GM12878 (cell line): ENCODE measurements around the gene NAA25. TPM values are rescaled to one million over a fixed set of nuclear protein-coding genes. Genes with fewer than 3 reads are reported as not detected.

ENCODE experiments used
- ATAC-seq: fragments of 200-7000 bp; cut with Tn5 transposase; 3 replicates; pipeline ENCODE4 v1.9.1; 2020; ENCODE audit warnings: mild to moderate bottlenecking, moderate library complexity
- BruUV-seq: library from RNA; stranded (reverse); fragments of 400-500 nt; replicated peaks from 2 replicates; lab custom pipeline; 2021; lab: Mats Ljungman, UMichigan
- CTCF ChIA-PET: fragments of 300-600 bp; sonication (Branson Sonifier 250); formaldehyde crosslinking; extraction: SDS; loops from one replicate; lab custom pipeline; 2021; ENCODE audit warnings: inconsistent platforms; lab: Yijun Ruan, JAX
- POLR2A ChIA-PET: fragments of 350-600 bp; formaldehyde crosslinking; extraction: SDS; loops from one replicate; lab custom pipeline; 2021; ENCODE audit warnings: inconsistent platforms; lab: Charles Lee
- RAD21 ChIA-PET: fragments of 300-600 bp; sonication (Branson Sonifier 250); formaldehyde crosslinking; loops from one replicate; lab custom pipeline; 2023; ENCODE audit warnings: antibody characterized with exemption; ENCODE audit not compliant: unreplicated experiment; lab: Charles Lee
- SMC1A ChIA-PET: fragments of 300-600 bp; sonication (Branson Sonifier 250); formaldehyde crosslinking; loops from one replicate; lab custom pipeline; 2023; ENCODE audit not compliant: unreplicated experiment, uncharacterized antibody; lab: Charles Lee
- DNase-seq: peaks from one replicate; pipeline ENCODE4 v3.0.0-alpha.2; 2011; ENCODE audit warnings: low read depth, low spot score
- FAIRE-seq: peaks from 3 replicates; lab custom pipeline; 2011; peaks lifted over from hg19 to GRCh38; lab: Jason Lieb, UNC
- H2AFZ ChIP-seq: 2 replicates; pipeline ENCODE4 v1.6.0; 2011; ENCODE audit warnings: low read depth, low read length, control low read depth; ENCODE audit not compliant: control insufficient read depth
- H3K27ac ChIP-seq: 2 replicates; pipeline ENCODE4 v1.5.1; 2011; ENCODE audit warnings: control low read depth; ENCODE audit not compliant: control insufficient read depth, insufficient read depth
- H3K27me3 ChIP-seq, 2 experiments: replicated peaks in 1 of 2; 2 replicates each; pipeline versions ENCODE4 v1.6.0 to v1.6.1; 2011; ENCODE audit warnings: low read length in 1 of 2; ENCODE audit not compliant: control insufficient read depth in 2 of 2, insufficient read depth in 2 of 2
- H3K36me3 ChIP-seq, 2 experiments: 2 replicates each; pipeline ENCODE4 v1.5.1; 2011; ENCODE audit warnings: low read length in 1 of 2; ENCODE audit not compliant: control insufficient read depth in 2 of 2, insufficient read depth in 2 of 2
- H3K4me1 ChIP-seq: 2 replicates; pipeline ENCODE4 v1.6.1; 2011; ENCODE audit warnings: mild to moderate bottlenecking, low read length, moderate library complexity, mixed read lengths; ENCODE audit not compliant: control insufficient read depth, insufficient read depth
- H3K4me2 ChIP-seq: 2 replicates; pipeline ENCODE4 v1.6.0; 2011; ENCODE audit warnings: control low read depth; ENCODE audit not compliant: control insufficient read depth, insufficient read depth
- H3K4me3 ChIP-seq: fragments of 200-600 bp; sonication (generic); 2 replicates; pipeline ENCODE4 v1.5.1; 2016
- H3K79me2 ChIP-seq: 2 replicates; pipeline ENCODE4 v1.6.0; 2011; ENCODE audit warnings: low read length; ENCODE audit not compliant: control insufficient read depth, insufficient read depth
- H3K9ac ChIP-seq: 2 replicates; pipeline ENCODE4 v1.8.0; 2011; ENCODE audit warnings: low read length, control low read depth, mixed read lengths; ENCODE audit not compliant: control insufficient read depth, insufficient read depth
- H3K9me3 ChIP-seq: replicated peaks from 3 replicates; pipeline ENCODE4 v1.5.1; 2011; ENCODE audit warnings: mild to moderate bottlenecking, low read length; ENCODE audit not compliant: control insufficient read depth, insufficient read depth
- H4K20me1 ChIP-seq: 2 replicates; pipeline ENCODE4 v1.6.0; 2011; ENCODE audit not compliant: control insufficient read depth, insufficient read depth
- BCLAF1 ChIP-seq: fragments of 450-650 bp; IDR thresholded peaks from 2 replicates; pipeline ENCODE4 v1.6.1; 2017; ENCODE audit warnings: antibody characterized with exemption, mild to moderate bottlenecking, moderate library complexity
- CBX3 ChIP-seq: fragments of 200-600 bp; sonication (generic); IDR thresholded peaks from 2 replicates; pipeline ENCODE4 v1.6.1; 2016; ENCODE audit warnings: low read depth, borderline replicate concordance
- ESRRA ChIP-seq: IDR thresholded peaks from 2 replicates; pipeline ENCODE4 v1.6.1; 2012; ENCODE audit warnings: mild to moderate bottlenecking, low read length, improper control_type of control experiment
- ETV6 ChIP-seq, 2 experiments: fragments of 450-650 bp in 1 of 2; IDR thresholded peaks in 1 of 2; conservative IDR thresholded peaks in 1 of 2; 2 replicates each; pipeline ENCODE4 v1.6.1; 2014; ENCODE audit warnings: antibody characterized with exemption in 1 of 2, borderline replicate concordance in 1 of 2, low read depth in 1 of 2, mild to moderate bottlenecking in 1 of 2, moderate library complexity in 1 of 2
- HCFC1 ChIP-seq: fragments of 150-350 bp; IDR thresholded peaks from 2 replicates; pipeline ENCODE4 v1.6.1; 2014; ENCODE audit warnings: low read length
- IKZF2 ChIP-seq, 2 experiments: fragments of 450-650 bp; IDR thresholded peaks; 2 replicates each; pipeline ENCODE4 v1.6.1; 2017; ENCODE audit warnings: mild to moderate bottlenecking in 2 of 2, moderate library complexity in 2 of 2
- LARP7 ChIP-seq: fragments of 450-650 bp; IDR thresholded peaks from 2 replicates; pipeline ENCODE4 v1.6.1; 2017; ENCODE audit warnings: mild to moderate bottlenecking
- MYC ChIP-seq: IDR thresholded peaks from 2 replicates; pipeline ENCODE4 v1.6.1; 2011; ENCODE audit warnings: mild to moderate bottlenecking, low read length, moderate library complexity, inconsistent platforms; ENCODE audit not compliant: insufficient read depth, insufficient replicate concordance, insufficient read length, severe bottlenecking
- RELA ChIP-seq: fragments of 450-650 bp; IDR thresholded peaks from 2 replicates; pipeline ENCODE4 v1.8.0; 2014; ENCODE audit warnings: borderline replicate concordance; ENCODE audit not compliant: partially characterized antibody
- SREBF1 ChIP-seq: IDR thresholded peaks from 2 replicates; pipeline ENCODE4 v1.6.1; 2012; ENCODE audit warnings: mild to moderate bottlenecking, low read length
- TAF1 ChIP-seq: IDR thresholded peaks from 2 replicates; pipeline ENCODE4 v1.6.1; 2011; ENCODE audit warnings: mild to moderate bottlenecking, low read depth, low read length, borderline replicate concordance
- ZNF217 ChIP-seq: fragments of 450-650 bp; IDR thresholded peaks from 2 replicates; pipeline ENCODE4 v1.6.1; 2017; ENCODE audit warnings: antibody characterized with exemption, mild to moderate bottlenecking
- ZZZ3 ChIP-seq: IDR thresholded peaks from 2 replicates; pipeline ENCODE4 v1.6.1; 2011; ENCODE audit warnings: low read depth; ENCODE audit not compliant: control insufficient read depth, insufficient read length
- WGBS: methylation state at CpG from one replicate; pipeline ENCODE4 v1.1.6; 2016; ENCODE audit warnings: low lambda C conversion rate; ENCODE audit not compliant: insufficient replicate concordance, insufficient coverage; ENCODE audit errors: missing lambda C conversion rate; 5-methylcytosine and 5-hydroxymethylcytosine counted together
- in situ Hi-C: fragments of 300-500 bp; cut with MboI; formaldehyde crosslinking; loops from 9 replicates; pipeline ENCODE4 v1.14.3; 2018; ENCODE audit warnings: mixed read lengths
- intact Hi-C: fragments of 100-400 bp; cut with micrococcal nuclease; formaldehyde crosslinking; loops from one replicate; pipeline ENCODE4 v1.14.2; 2022; ENCODE audit not compliant: unreplicated experiment
- polyA plus RNA-seq, 11 experiments: library from polyadenylated mRNA; depleted of rRNA in 4 of 11; unstranded in 6 of 11; stranded (reverse) in 5 of 11; fragments of >200 nt; fragmentation: Nextera tagmentation in 4 of 11; fragmentation: Illumina TruSeq in 1 of 11; extraction: Ambion mirVana in 4 of 11; extraction: Trizol in 1 of 11; gene quantifications; 1 replicate in 1 of 11; 2 replicates in 10 of 11; pipeline versions ENCODE4 v1.2.1 to v1.2.3, GENCODE V29; 2011 to 2016; ENCODE audit warnings: inconsistent platforms in 2 of 11, missing spikeins in 2 of 11, low read depth in 1 of 11
- total RNA-seq, 4 experiments: library from RNA; depleted of rRNA in 3 of 4; stranded (reverse); fragments of >200 nt in 3 of 4; fragmentation: Illumina TruSeq in 1 of 4; extraction: Trizol in 1 of 4; gene quantifications; 2 replicates each; pipeline versions ENCODE4 v1.2.1 to v1.2.3, GENCODE V29; 2013 to 2021

Gene NAA25
- total and polyA plus RNA-seq, 10 of the 15 experiments (the other 5 are each of a cell fraction or from before 2014, with no cell fraction given) = 15.0 to 39.2 (median 29.4) TPM

DNA sequence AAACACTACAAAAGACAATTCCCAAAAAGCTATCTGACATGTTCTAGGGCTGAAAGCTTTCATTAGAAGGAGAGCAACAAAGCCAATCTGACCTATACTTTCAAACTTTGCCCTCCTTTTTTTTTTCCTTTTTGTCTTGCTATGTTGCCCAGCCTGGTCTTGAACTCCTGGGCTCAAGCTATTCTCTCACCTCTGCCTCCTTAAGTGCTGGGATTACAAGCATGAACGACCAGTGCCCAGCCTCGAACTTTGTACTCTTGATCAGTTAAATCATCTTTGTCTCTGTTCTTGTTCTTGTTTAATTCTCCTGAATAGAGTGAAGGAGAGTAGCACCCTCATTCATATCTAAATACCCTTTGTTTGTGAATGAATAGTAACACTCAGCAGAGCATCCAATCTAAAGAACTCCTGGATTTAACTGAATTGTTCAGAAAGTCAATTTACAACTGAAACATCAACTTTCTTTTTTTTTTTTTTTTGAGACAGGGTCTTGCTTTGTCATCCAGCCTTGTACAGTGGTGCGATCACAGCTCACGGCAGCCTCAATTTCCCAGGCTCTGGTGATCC lies 73.3 kb downstream of the NAA25 start (continued):
- no peak for TF ChIP-seq MYC

- ChIA-PET CTCF (no interaction called here), POLR2A (no interaction called here), SMC1A (interaction anchor here (0.9 to 1.5 kb wide), 2 partner anchors 17 to 88 kb away, joined by 3 read pairs; no protein-coding TSS in a partner anchor), RAD21 (interaction anchor here (1.0 kb wide), 1 partner anchor 10 kb away, joined by 3 read pairs; no protein-coding TSS in a partner anchor)
- WGBS = 88% methylated on average over 5 of the region's 5 CpGs
- Histone ChIP-seq H3K36me3 (peaks cover 3 to 37% of the 10 kb centered on the region in 2 experiments), H3K27ac (no peak overlapping the region), H3K4me1 (no peaks in the 10 kb centered on the region), H4K20me1 (no peaks in the 10 kb centered on the region), H2AFZ (no peak overlapping the region), H3K4me2 (no peak overlapping the region), H3K4me3 (no peak overlapping the region), H3K79me2 (no peaks in the 10 kb centered on the region), H3K9me3 (no peaks in the 10 kb centered on the region), H3K27me3 (no peaks in the 10 kb centered on the region), H3K9ac (no peak overlapping the region)
- no peak for ATAC-seq
- DNase-seq = no peak
- in situ Hi-C loops (no loop called here), intact Hi-C loops (no loop called here)
- no TSS peak for BruUV-seq
- no peak for FAIRE-seq
- TF ChIP-seq HCFC1 (no peak), SREBF1 (no peak), ZNF217 (no peak)
Observed at GRCh38 chr12:112032292-112032691, 76.3 kb downstream of the NAA25 start.

DNA sequence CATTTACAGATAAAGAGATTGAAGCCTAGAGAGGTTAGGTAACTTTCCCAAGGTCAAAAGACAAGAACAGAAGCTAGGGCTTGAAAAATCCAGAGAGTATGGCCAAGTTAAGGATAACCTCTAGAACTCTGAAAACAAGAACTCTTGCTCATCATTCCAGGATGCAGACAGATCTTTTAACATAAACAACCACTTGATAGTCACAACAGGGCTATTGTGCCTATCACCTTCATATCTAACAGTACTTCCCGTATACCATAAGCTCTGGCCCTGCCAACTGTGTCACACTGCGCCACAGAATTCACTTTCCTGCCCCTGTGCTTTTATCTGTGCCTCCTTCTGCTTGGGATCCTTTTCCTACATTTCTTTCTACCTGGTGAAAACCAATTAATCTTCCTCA lies 77.1 kb downstream of the NAA25 start:
- Histone ChIP-seq H3K79me2 (no peaks in the 10 kb centered on the region), H4K20me1 (no peaks in the 10 kb centered on the region), H3K36me3 (peaks cover 3 to 34% of the 10 kb centered on the region in 2 experiments), H3K4me3 (no peak overlapping the region), H3K4me2 (no peak overlapping the region), H3K27me3 (no peaks in the 10 kb centered on the region), H2AFZ (no peak overlapping the region), H3K9me3 (no peaks in the 10 kb centered on the region), H3K9ac (no peak overlapping the region), H3K27ac (no peak overlapping the region), H3K4me1 (no peaks in the 10 kb centered on the region)
- 100% methylated on average over 2 of the region's 2 CpGs for WGBS
- ChIA-PET CTCF (no interaction called here), RAD21 (interaction anchor here (1.0 kb wide), 1 partner anchor 11 kb away, joined by 3 read pairs; no protein-coding TSS in a partner anchor), POLR2A (interaction anchor here (0.8 kb wide), 1 partner anchor 45 kb away, joined by 4 read pairs; no protein-coding TSS in a partner anchor), SMC1A (interaction anchor here (1.5 kb wide), 1 partner anchor 18 kb away, joined by 3 read pairs; no protein-coding TSS in a partner anchor)
- no TSS peak for BruUV-seq
- ATAC-seq (no peak), DNase-seq (no peak), FAIRE-seq (no peak)
- in situ Hi-C loops (no loop called here), intact Hi-C loops (no loop called here)
- TF ChIP-seq ZZZ3 = no peak
- no peak for TF ChIP-seq LARP7
- TF ChIP-seq ESRRA = no peak
- TF ChIP-seq CBX3 = no peak
- TF ChIP-seq BCLAF1 = no peak
- TF ChIP-seq IKZF2 (IDR thresholded peaks at IDR 0.05) = no peak
- no peak for TF ChIP-seq TAF1
- TF ChIP-seq ETV6 (conservative IDR thresholded peaks at IDR 0.05 in 1 of 2, IDR thresholded peaks at IDR 0.05 in 1 of 2; ENCODE audit: borderline replicate concordance in 1 of 2, low read depth in 1 of 2) = no peak
- no peak for TF ChIP-seq RELA
